Left forelimb (tissue), 1 donor: ENCODE results near the gene STARD10.

ENCODE experiments used
- DNase-seq: peaks from one replicate; pipeline ENCODE4 v3.0.0-alpha.2; 2018; ENCODE audit warnings: low spot score

STARD10 gene

DNA sequence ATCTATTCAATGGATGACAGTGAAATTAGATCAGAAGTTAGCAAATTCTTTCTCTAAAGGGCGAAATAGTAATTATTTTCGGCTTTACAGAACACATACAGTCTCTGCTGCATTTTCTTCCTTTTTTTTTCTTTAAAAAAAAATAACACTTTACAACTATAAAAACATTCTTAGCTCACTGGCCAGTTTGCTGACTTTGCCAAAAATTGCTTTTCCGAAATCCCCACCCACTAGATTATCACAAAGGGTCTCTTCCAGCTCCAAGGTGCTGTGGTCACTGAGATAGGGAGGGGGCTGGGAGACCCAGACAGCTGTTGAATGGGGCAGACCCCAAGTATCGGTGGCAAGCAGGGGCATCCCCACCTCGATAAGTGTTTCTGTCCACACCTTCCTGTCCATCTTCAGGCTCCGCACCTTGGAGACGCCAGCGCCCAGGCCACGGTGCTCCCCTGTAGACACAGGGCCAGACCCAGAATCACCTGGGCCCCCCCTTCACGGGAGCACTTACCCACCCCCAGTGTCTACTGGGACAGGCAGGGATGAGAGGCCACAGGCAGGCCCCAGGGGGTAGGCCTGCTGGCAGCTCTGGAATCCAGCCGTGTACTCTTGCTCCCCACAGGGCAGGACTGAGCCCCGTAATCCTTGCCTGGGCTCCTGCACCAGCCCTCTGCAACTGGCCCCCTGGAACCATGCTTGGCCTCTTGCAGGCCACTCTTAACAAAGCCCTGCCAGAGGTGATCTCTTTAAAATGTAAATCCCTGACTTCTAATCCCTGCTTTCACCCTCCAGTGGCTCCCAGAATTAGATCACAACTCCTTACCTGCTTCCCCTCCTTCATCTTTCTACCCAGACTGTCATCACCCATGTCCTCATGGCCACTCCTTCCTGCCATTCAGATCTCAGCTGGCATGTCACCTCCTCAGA lies 88.1 kb downstream of the STARD10 start:
- no peak for DNase-seq

DNA sequence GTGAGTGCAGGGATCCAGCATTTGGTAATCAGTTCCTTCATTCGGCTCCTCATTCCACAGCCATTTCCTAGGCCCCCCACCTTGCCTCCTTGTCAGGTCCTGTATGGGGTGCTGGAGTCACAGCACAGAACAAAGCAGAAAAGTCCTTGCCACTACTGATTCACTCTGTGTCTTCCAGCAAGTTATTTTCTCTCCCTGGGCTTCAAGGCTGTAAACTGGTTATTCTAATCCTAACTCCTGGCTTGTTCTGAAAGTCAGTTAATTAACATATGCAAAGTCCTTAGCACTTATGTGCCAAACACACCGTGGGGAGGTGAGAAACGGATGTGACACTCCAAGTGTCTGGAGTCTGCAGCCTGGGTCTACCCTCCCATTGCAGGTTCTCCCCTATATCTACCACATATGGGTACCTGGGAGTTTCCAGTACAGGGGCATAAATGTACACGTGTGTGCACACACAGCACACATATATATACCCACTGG lies 89.0 kb downstream of the STARD10 start:
- no peak for DNase-seq
